SW480 (cell line): Measurements from ENCODE around the gene PPM1A.

Experiments
- DNase-seq: peaks from one replicate; pipeline ENCODE4 v3.0.0-alpha.2; 2016; ENCODE audit warnings: low spot score

PPM1A gene

DNA sequence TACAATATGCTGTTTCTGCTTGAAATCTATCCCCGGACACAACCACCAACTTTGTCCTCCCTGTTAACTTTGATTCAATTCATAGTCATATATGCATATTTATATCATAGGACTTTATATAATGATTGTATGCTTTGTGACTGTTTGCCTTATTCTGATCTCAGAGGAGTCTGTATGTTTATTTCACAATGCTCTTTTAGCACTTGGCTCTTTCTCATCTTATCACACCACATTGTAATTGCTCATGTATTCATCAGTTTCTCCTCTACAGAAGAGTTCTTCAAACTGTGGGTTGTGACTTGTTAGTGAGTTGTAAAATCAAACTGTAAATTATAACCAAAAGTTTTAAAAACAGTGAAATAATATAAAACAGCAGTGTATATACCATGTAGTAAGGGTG lies 21.7 kb upstream of the PPM1A start:
- DNase-seq = no peak

DNA sequence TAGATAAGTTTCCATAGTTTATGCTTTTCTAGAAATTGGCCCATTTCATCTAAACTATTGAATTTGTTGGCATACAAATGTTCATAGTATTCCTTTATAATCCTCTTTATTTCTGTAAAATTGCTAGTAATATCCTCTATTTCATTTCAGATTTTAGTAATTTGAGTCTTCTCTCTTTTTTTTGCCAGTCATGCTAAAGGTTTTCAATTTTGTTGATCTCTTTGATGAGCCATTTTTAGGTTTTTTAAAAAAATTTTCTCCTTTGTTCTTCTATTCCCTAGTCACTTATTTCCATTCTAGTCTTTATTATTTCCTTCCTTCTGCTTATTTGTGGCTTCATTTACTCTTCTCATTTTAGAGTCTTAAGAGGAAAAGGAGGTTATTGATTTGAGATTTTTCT lies 19.4 kb upstream of the PPM1A start:
- DNase-seq = no peak

DNA sequence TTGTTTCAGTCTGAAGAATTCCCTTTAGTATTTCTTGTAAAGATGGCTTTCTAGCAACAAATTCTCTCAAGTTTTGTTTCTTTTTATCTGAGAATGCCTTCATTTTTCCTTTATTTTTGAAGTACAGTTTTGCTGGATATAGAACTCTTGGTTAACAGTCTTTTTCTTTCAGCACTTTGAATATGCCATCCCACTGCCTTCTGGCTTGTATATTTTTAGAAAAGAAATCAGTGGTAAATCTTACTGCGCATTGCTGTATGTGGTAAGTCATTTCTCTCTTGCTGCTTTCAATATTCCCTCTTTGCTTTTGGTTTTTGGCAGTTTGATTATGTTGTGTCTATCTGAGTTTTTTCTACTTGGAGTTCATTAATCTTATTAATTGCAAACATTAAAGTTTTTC lies 16.8 kb upstream of the PPM1A start:
- DNase-seq = no peak

DNA sequence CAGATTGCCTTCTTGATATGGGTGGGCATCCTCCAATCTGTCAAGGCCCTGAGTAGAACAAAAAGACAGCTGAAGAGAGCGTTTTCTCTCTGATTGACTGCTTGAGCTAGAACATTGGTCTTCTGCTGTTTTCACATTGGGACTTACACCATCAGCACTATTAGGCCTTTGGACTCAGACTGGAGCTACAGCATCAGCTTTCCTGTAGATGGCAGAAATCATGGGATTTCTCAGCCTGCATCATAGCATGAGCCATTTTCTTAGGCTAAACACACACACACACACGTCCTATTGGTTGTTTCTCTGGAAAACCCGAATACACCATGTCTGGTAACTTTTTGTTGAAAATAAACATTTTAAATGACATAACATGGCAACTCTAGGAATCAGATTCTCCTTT lies 15.8 kb upstream of the PPM1A start:
- DNase-seq = no peak

DNA sequence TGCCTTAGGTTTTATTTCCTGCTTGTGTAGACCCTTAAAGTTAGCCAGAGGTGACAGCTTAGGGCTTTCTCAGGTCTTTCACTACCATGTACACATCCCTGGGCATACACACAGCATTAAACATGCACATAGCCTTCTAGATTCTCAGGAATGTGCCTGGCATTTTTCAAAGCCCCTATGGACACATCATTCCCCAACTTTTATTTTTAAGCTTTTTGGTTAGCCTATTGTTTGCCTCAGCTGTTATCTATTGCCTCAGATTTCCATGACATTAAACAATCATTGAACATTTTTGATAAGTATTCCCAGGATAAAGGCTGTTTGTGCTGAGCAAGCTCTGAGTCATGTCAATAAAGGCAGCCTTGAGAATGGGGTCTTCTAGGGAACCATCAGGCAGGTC lies 15.1 kb upstream of the PPM1A start:
- DNase-seq = no peak

DNA sequence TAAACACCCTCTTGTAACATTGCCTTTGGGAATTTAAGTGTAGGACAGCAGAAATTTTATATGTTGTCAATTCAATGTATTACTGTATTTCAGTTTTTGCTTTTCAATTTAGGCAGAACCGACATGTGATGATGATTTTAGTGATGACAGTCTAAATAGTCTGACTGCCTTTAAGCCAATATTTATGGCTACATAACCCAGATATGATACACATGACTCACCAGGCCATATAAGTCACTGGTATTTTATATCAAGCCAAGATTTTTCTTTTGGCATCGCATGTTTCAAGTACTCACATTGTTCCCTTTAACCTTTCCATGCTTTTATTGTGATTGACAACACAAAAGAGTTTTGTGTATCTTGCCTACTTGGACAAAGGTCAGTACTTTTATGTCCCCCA lies 13.6 kb upstream of the PPM1A start:
- no peak for DNase-seq

DNA sequence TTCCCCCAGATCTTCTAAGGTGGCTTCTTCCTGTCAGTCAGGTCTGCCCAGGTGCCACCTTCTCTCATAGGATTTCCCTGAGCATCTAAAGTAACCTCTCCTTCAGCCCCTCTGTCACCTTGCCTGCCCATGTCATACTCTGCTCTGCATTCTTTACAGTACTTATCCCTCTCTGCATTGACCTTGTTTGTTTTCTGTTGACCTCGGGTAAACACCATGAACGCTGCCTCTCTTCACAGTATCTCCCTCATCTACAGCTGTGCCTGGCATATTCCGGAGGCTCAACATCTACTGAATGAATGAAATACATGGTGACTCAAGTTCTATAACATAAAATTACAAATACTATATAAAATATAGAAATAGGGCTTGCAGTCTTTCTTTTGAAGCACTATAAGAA lies 10.1 kb upstream of the PPM1A start:
- no peak for DNase-seq

DNA sequence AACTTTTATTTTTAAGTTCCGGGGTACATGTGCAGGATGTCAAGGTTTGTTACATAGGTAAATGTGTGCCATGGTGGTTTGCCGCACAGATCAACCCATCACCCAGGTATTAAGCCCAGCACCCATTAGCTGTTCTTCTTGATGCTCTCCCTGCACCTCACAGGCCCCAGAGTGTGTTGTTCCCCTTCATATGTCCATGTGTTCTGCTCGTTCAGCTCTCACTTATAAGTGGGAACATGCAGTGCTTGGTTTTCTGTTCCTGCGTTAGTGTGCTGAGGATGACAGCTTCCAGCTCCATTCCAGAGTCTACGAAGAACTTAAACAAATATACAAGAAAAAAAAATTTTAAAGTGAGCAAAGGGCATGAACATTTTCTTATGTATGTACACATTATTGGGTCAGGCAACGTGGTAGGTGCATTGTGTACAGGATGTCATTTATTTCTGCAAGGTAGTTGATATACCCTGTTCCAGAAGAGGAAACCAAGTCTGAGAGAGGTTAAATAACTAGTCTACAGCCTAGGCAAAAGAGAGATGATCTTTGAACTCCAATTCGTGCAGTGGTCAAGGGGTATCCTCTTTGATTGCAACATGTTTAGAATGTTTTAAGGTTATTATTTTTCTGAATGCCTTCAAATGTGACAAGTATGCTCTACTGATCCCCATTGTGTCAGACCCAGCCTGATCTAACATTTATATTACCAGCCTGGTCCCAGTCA lies 8.7 kb upstream of the PPM1A start:
- DNase-seq = no peak

DNA sequence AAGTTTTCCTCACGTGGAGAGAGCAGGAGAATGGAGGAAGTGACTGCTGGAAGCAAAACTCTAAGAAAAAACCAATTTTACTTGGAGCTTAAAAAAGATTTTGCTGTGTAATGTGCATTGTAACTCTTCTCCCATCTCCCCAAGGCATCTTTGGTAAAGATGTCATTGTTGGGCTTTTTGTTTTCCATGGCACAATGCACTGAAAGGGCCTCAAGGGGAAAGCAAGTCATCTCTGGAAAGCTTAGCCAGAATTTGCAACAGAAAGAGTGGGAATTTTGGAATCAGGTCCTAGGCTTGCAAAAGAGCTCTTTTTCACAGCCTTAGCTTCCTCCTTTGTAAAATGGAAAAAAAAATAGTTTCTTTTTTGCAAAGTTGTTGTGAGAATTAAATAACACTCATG lies 7.9 kb upstream of the PPM1A start:
- no peak for DNase-seq

DNA sequence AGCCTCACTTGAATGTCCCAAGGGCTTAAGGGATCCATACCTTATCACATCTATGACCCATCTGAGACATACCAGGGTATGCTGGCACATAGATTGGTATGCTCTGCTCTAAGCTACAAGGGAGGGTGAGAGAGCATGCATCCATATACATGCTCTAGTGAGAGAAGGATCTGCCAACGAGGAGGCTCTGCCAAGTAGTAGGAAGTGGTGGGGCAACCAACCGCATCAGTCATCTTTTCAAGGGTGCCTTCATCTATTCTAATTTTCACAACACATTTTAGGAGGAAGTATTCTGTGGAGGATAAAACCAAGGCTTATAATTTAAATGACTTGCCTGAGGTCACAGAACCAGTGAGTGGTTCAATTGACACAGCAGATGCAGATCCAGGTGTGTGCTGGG lies 6.6 kb upstream of the PPM1A start:
- DNase-seq = no peak

DNA sequence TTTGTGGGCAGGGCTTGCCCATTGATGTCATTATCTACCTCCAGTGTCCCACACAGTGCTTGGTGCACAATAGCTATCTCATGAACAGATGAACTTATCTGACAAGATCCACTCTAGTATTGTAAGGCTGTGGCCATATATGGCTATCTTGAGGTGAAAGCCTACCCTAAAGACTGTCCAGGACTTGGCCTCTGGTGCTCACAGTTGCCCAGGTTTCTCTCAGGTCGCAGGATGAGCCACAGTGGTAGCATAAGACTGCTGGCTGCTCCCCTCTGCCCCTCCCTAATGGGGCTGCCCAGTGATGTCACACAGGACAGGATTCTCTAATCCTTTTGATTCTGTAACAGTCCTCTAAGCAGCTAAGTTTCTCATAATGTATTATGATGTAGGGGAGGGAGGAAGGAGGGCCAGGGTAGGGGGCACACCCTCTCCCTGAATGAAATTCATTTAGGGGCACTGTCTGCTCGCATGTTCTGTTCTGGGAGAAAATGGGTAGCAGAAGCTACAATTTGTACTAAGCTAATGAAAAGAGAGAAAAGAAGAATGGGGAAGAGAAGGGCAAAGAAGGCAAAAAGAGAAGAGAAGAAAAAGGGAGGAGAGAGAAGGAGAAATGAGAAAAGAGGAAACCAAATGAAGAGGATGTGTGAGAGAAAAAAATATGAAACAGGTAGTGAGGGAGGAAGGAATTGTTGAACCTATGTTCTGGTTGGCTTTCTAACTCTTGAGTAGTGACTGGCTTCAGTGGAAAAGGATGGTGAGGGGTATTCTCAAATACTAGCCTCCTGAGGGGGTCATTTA lies 3.4 kb upstream of the PPM1A start:
- DNase-seq = no peak

DNA sequence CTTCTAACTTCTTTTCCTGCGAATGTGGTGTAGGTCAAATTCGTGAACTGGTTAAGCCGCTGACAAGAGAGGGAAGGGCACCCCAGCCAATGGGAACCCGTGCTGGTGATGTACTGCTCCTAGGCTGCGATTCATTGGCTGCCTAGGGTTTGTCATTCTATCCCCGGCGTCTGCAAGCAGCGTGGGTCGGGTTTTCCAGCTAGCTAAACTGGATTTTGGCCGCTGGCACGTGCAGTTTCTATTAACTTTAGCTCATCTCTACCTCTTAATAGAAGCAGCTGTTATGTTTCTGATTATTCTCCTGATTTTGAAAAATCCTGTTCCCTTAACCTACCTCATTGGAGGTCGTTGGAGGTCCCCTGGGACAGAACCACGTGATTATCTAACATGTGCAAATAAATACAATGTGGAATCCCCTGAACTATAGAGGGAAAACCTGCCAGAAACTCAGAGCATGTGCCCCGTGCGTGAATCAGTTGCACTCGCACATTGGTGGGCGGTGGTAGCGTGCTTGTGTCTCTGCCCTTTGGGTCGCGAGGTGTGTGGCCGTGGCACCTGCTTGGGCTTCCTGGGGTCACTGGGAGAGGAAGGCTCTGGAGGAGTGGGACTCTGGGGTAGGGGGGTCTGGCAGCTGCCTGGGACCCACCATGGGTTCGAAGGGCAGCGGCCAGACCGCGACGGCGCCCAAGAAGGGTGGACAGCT lies 876 bp upstream of the PPM1A start:
- peak; percentile 93 for DNase-seq

DNA sequence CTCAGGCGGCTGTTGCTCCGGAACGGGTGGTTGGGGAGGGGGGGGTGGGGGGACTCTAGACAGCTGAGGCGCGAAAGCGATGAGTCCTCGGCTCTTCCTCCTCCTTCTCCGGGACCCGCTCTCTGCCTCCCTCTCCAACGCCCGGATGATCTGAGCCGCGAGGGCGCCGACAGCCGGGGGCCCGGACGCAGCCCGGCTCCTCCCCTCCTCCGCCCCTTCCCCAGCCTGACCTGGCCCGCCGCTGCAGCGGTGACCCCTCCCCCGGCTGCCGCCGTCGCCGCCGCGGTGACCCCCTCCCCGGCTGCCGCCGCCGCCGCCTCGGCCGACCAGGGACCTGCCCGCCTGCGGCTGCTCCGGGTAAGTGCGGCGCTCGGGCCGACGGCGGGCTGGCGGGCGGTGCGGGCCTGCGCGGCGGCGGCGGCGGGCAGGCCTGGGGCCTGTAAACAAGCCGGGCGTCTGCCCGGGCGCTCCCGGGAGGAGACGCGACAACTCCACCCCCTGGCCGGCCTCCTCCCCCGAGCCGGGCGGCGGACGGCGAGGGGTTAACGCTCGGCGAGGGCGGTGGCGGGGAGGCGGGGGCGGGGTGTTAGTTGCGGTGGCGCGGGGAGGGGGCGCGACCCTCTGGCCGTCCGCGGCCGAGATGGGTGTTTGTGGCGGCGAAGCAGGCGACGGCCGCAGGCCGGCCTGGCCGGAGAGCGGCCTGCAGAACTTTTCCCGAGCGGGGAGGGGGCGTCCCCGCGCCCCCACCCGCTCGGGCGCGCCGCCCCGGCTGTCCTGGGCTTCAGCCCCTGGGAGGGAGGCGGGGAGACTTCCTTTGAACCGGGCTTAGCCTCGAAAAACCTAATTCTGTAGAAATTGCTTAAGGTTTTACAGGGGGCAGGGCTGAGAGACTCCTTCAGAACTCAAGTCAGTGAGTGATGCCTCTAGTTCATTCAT lies 568 bp downstream of the PPM1A start:
- peak; percentile 58 for DNase-seq

DNA sequence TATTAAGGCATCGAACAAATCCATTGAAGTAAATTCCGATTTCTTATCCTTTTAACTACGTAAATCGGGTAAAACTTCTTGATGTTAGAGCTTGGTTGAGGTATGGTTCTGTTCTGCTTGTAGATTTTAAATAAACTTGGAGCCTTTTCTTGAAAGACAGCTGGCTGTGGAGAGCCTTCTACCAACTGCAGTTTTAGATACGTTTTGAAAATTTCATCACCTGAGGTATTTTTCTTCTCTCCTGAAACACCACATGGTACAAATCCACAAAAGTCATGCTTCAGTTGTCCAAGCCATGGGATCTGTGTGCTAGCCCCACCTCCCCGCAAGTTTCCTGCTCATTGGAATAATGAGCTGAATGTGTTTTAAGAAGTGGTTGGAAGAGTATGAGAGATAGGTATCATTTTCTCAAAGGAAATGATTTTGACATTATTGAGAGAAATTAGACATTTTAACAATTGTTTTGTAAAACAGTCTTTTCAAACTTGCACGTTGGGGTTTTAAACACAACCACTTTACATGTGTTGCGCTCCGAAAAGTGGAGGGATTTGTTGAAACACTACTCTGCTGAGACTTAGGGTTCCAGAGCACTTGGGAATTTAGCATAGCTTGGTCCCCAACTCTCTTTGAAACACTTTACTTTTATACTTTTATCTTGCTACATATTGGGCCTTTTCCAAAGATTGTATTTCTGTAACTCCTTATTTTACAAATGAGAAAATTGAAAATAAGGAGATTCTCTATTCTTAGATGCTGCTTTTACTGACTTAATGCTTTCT lies 1.4 kb downstream of the PPM1A start:
- peak; percentile 54 for DNase-seq

DNA sequence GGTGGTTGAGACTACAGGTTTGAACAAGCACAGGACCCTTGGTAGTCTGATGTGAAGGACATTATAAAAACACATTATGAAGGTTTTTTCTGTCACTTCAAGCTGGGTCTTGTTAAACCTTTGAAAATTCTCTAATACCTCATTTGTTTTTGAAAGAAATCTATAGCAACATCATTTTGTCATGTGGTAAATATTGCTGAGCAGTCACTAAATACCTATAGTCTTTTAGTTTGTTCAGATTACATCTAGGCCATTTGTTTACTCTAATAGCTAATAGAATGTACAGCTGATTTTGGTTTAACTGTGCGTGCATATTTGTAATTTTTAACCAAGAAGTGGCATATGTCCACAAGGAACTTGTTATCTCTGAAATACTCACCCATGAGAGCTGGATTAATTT lies 2.9 kb downstream of the PPM1A start:
- no peak for DNase-seq

DNA sequence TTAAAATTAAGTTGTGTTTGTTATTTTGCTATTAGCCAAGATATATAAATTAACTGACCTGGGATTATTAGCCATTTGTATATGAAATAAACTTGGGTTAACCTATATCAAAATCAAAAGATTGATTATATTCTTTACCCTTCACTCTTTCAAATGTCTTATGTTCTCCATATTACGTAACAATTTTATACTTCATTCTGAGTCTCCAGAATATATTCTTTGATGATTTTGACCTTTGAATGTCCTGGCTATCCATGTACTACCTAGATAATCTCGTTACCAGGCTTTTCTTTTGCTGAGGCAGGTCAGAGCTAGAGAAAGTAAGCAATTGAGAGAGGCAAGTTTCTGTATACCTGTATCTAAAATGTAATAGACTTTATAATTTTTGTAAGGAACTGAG lies 3.6 kb downstream of the PPM1A start:
- DNase-seq = no peak

DNA sequence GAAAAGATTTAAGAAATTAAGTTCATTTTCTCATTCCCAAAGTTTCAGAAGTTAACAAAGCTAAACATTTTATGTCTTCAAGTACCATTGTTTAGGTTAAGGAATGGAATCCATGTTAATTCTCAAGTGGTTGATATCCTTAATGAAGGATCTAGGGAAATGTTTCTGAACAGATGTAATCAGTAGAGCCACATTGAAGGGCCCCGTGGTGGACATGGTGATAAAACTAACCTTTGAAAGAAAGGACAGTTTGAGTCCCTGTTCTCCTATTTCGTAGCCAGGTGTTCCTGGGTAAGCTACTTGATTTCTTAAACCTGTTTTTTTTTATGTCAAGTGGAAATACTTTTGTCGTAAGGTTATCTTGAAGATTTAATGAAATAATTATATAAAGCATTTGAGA lies 4.6 kb downstream of the PPM1A start:
- no peak for DNase-seq

DNA sequence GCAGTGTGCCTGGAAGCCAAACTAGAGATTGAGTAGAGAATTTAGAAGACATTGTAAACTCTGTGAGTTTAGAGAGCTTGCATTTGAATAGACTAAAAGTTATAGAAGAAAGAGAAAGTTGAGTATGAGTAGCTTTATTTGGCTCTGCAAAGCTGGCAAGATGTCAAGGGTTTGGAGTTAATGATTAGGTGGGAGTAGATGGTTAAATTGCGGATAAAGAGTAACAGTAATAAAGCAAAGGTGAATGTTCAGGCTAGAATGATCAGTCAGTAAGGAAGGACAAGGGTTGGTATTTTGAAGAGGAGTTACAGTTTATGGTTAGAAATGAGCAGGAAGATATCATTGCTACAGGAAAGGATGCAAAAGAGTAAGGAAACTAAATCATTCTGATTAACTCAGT lies 5.2 kb downstream of the PPM1A start:
- DNase-seq = no peak

DNA sequence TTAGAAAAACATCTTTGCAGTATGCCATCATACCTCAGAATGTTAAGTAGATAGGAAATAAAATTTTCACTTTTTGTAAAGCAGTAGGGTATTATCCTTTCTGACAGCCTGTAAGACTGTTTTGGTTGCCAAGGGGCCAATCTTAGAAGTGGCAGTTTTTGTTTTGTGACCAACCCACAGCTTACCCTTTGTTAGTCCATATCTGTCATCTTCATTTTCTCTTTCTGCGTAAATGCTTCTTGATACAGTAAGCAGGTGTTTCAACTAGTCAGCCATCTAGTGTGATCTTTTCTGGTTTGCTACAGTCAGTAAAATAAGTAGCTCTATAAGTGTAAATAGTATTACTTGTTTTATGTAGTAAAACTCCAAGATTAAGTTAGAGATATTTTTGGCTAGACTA lies 8.8 kb downstream of the PPM1A start:
- DNase-seq = no peak

DNA sequence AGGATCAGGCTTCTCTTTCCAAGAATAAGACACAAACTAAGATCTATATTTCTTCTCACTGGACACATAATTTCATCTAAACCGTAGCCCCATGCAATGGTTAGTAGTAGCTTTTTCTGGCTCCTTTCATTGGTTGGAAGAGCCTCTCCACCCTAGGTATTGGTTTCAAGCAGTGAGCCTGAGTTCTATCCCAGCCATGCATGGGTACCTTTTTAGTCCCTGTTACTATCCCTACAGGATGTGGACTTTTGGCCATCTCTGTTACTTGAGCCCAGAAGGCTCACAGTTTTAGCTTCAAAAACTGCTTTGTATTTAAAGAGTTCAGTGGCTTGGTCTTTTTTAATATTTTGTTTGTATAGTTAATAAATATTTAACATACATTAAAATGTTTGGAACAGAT lies 16.1 kb downstream of the PPM1A start:
- DNase-seq = no peak
